Measurements from ENCODE around the gene PURB.

DNA sequence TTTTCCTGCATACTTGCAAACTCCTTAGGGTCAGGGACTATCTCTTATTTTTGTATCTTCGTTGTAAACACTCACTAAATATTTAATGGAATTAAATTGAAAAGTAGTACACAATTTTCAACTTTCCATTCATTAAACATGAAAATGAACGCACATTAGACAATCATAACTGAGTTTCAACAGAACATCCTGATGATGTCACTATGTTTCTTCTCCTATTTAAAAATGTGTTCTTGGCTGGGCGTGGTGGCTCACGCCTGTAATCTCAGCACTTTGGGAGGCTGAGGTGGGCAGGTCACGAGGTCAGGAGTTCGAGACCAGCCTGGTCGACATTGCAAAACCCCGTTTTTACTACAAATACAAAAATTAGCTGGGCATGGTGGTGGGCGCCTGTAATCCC is 14.1 kb upstream of the PURB start:
- TF ChIP-seq CTCF (IDR thresholded peaks at IDR 0.05; ENCODE audit: poor library complexity) (no peak), EZH2 (IDR thresholded peaks at IDR 0.05; ENCODE audit: borderline replicate concordance) (no peak)
